SU-DHL-6 (cell line): ENCODE data around the gene DCAF7.

Experiments
- H2AFZ ChIP-seq: fragments of 200-600 bp; sonication (generic); 2 replicates; pipeline ENCODE4 v1.6.1; 2014; ENCODE audit warnings: low read depth, mild to moderate bottlenecking, moderate library complexity, mixed read lengths, antibody characterized with exemption, low read length; ENCODE audit not compliant: severe bottlenecking
- H3F3A ChIP-seq: fragments of 200-600 bp; shearing (Covaris generic); 2 replicates; pipeline ENCODE4 v1.6.0; 2016; ENCODE audit warnings: antibody characterized with exemption, mild to moderate bottlenecking; ENCODE audit not compliant: insufficient read depth
- H3K27ac ChIP-seq: fragments of 200-600 bp; sonication (generic); 2 replicates; pipeline ENCODE4 v1.5.1; 2016; ENCODE audit warnings: low read depth, mild to moderate bottlenecking, low read length, moderate library complexity, mixed read lengths
- H3K27me3 ChIP-seq: fragments of 200-600 bp; sonication (generic), shearing (Covaris generic); 2 replicates; pipeline ENCODE4 v1.6.0; 2014; ENCODE audit warnings: mild to moderate bottlenecking, low read length
- H3K36me3 ChIP-seq: fragments of 200-600 bp; sonication (generic); 2 replicates; pipeline ENCODE4 v1.6.1; 2014; ENCODE audit warnings: mild to moderate bottlenecking, low read length, mixed read lengths
- H3K4me2 ChIP-seq: fragments of 300-600, 200-600 bp; shearing (Covaris generic), sonication (generic); 2 replicates; pipeline ENCODE4 v1.6.0; 2014; ENCODE audit warnings: low read length, low read depth, mild to moderate bottlenecking; ENCODE audit not compliant: poor library complexity, severe bottlenecking
- H3K4me3 ChIP-seq: fragments of 200-600 bp; sonication (generic); 2 replicates; pipeline ENCODE4 v1.5.1; 2014; ENCODE audit warnings: antibody characterized with exemption, low read length, mild to moderate bottlenecking, mixed read lengths; ENCODE audit not compliant: insufficient read depth, poor library complexity, severe bottlenecking
- H3K79me2 ChIP-seq: fragments of 200-600 bp; sonication (generic); 2 replicates; pipeline ENCODE4 v1.6.1; 2014; ENCODE audit warnings: mild to moderate bottlenecking, low read length, moderate library complexity; ENCODE audit not compliant: insufficient read depth
- H3K9ac ChIP-seq: fragments of 200-600 bp; sonication (generic); 2 replicates; pipeline ENCODE4 v1.7.0; 2014; ENCODE audit warnings: mild to moderate bottlenecking, low read length
- H3K9me2 ChIP-seq: fragments of 200-600 bp; sonication (generic); replicated peaks from 2 replicates; pipeline ENCODE4 v1.6.1; 2014; ENCODE audit warnings: low read length; ENCODE audit not compliant: insufficient read depth
- H3K9me3 ChIP-seq: fragments of 200-600 bp; sonication (generic); 2 replicates; pipeline ENCODE4 v1.6.1; 2014; ENCODE audit warnings: low read length, mixed read lengths; ENCODE audit not compliant: insufficient read depth
- H4K20me1 ChIP-seq: fragments of 200-600 bp; sonication (generic); 2 replicates; pipeline ENCODE4 v1.6.1; 2014; ENCODE audit warnings: low read depth, mild to moderate bottlenecking, antibody characterized with exemption, low read length, moderate library complexity, mixed read lengths
- EZH2phosphoT487 ChIP-seq: fragments of 200-600 bp; sonication (generic), shearing (Covaris generic); conservative IDR thresholded peaks from 2 replicates; pipeline ENCODE4 v1.6.1; 2018; ENCODE audit warnings: mild to moderate bottlenecking, antibody characterized with exemption, low read length, moderate library complexity, mixed read lengths
- TF ChIP-seq, protein P1 (sequence below): fragments of 200-600 bp; sonication (generic); IDR thresholded peaks from one replicate; pipeline ENCODE4 v1.5.1; 2017; ENCODE audit warnings: antibody characterized with exemption, mild to moderate bottlenecking, low read length, moderate library complexity; ENCODE audit not compliant: insufficient read depth, poor library complexity, severe bottlenecking

Gene DCAF7

DNA sequence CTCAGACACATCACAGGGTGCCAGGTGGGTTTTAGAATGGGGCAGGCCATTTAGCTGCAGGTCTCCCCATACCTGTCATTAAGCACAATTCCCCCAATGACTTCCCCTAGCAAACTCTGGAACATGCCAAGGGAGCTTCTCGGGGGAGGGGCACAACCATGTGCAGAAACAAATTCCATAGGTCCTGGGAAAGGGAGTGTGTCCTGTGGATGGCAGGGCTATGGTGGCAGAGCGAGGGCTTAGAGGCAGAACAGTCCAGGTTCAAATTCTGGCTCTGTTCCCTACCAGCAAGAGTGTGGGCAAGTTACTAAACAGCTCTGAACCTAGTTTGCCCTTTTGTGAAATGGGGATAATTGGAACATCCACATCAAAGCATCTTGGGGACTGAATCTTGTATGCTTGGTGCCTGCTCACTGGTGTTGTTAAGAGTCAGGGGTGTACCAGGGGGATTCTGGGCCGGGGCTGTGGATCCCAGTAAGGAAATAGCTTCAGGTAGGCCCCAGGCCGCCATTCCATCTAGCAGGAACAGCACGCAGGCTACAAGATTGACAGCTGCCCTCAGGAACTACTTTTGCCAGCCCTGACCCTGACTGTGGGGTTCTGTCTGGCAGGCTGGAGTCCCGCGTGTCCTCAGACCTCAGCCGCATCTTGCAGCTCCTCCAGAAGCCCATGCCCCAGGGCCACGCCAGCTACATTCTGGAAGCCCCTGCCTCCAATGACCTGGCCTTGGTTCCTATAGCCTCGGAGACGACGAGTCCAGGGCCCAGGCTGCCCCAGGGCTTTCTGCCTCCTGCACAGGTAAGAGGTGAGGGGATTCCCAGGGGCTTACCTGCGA lies 5.6 kb upstream of the DCAF7 start:
- no peak overlapping the region for H3K9ac ChIP-seq
- H3K36me3 ChIP-seq: no peaks in the 10 kb centered on the region

DNA sequence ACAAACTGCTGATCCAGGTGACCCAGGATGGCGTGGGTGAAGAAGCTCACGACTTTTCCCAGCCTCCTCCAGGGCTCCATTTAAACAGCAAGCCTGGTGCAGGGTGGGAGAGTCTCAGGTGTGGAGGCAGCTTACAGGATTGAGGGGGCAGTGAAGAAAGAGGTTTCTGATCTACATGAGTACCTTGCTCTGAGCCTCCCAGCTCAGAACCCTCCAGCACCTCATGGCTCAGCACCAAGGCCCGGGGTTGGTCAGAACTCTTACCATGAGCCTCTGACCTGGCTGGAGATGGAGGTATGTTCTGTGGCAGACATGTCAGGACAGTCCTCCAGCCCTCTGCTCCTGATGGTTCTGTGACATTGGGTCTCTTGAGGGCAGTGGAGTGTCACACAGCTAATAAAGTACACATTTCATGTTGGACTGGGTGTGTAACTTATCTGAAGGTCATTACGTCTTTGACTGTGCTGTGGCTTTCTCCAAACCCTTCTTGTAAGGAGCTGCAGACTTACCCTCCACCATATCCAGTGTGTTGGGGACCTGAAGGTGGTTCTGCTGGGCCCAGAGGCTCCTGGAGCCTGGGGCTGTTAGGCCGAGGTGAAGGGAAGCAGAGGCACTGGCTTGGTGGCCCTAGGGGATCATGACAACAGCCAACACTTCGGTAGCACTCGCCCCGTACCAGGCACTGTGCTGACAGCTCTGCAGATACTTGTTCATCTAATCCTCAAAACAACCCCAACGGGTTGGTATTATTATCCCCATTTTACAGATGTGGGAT lies 3.8 kb upstream of the DCAF7 start:
- TF ChIP-seq, protein P1, sequence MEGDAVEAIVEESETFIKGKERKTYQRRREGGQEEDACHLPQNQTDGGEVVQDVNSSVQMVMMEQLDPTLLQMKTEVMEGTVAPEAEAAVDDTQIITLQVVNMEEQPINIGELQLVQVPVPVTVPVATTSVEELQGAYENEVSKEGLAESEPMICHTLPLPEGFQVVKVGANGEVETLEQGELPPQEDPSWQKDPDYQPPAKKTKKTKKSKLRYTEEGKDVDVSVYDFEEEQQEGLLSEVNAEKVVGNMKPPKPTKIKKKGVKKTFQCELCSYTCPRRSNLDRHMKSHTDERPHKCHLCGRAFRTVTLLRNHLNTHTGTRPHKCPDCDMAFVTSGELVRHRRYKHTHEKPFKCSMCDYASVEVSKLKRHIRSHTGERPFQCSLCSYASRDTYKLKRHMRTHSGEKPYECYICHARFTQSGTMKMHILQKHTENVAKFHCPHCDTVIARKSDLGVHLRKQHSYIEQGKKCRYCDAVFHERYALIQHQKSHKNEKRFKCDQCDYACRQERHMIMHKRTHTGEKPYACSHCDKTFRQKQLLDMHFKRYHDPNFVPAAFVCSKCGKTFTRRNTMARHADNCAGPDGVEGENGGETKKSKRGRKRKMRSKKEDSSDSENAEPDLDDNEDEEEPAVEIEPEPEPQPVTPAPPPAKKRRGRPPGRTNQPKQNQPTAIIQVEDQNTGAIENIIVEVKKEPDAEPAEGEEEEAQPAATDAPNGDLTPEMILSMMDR: no peak
- no peak for TF ChIP-seq EZH2phosphoT487
- no peaks in the 10 kb centered on the region for H3K9me3 ChIP-seq
- H3K36me3 ChIP-seq: no peaks in the 10 kb centered on the region
- no peak overlapping the region for H3K9ac ChIP-seq
- no peaks in the 10 kb centered on the region for H3K9me2 ChIP-seq
- H3K27ac ChIP-seq: no peak overlapping the region
- H3K4me3 ChIP-seq: no peak overlapping the region
- no peaks in the 10 kb centered on the region for H3F3A ChIP-seq
- no peaks in the 10 kb centered on the region for H3K27me3 ChIP-seq
- H2AFZ ChIP-seq: no peak overlapping the region
- no peaks in the 10 kb centered on the region for H4K20me1 ChIP-seq
- peaks cover 11% of the 10 kb centered on the region for H3K79me2 ChIP-seq
- H3K4me2 ChIP-seq: no peak overlapping the region

More for the DNA sequence above, 5.6 kb upstream of the DCAF7 start:
- H3K27ac ChIP-seq: no peak overlapping the region
- no peaks in the 10 kb centered on the region for H3K79me2 ChIP-seq
- no peaks in the 10 kb centered on the region for H3F3A ChIP-seq
- H3K9me3 ChIP-seq: no peaks in the 10 kb centered on the region
- no peak overlapping the region for H3K4me2 ChIP-seq
- no peaks in the 10 kb centered on the region for H3K9me2 ChIP-seq
- no peaks in the 10 kb centered on the region for H3K27me3 ChIP-seq
- no peak overlapping the region for H3K4me3 ChIP-seq
- no peaks in the 10 kb centered on the region for H4K20me1 ChIP-seq
- TF ChIP-seq, protein P1: no peak
- no peak for TF ChIP-seq EZH2phosphoT487
- H2AFZ ChIP-seq: no peak overlapping the region

DNA sequence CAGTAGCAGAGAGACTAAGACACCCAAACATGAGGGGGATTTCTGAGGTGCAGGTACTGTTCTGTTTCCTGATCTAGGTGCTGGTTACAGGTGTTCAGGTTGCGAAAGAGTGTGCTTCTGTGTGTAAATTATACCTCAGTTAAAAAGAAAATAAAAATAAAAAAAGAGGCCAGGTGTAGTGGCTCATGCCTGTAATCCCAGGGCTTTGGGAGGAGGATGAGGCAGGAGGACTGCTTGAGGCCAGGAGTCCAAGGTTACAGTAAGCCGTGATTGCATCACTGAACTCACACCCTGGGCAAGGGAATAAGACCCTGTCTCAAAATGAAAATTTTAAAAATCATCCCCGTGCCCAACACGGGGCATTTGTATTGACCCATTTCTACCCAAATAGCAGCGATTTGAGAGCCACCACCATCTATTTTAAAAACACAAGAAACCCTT lies 3.2 kb upstream of the DCAF7 start:
- H2AFZ ChIP-seq: no peak overlapping the region
- peaks cover 1% of the 10 kb centered on the region; the same call in 1 of the 2 replicates for H4K20me1 ChIP-seq
- TF ChIP-seq, protein P1: no peak
- TF ChIP-seq EZH2phosphoT487: no peak
- no peak overlapping the region for H3K4me3 ChIP-seq
- no peak overlapping the region for H3K9ac ChIP-seq
- no peaks in the 10 kb centered on the region for H3F3A ChIP-seq
- no peak overlapping the region for H3K27ac ChIP-seq
- H3K27me3 ChIP-seq: no peaks in the 10 kb centered on the region
- no peaks in the 10 kb centered on the region for H3K36me3 ChIP-seq
- H3K9me2 ChIP-seq: no peaks in the 10 kb centered on the region
- H3K9me3 ChIP-seq: no peaks in the 10 kb centered on the region
- no peak overlapping the region for H3K4me2 ChIP-seq
- H3K79me2 ChIP-seq: peaks cover 17% of the 10 kb centered on the region
